ENCODE data around the gene KRTAP4-8.
A peak's percentile ranks its signal among the peaks of the same experiment; 100 is the strongest.
"Not testable (repeated sequence)": the region's sequence is repeated elsewhere in the genome, so short reads cannot be mapped to it uniquely, and the experiment has no call there.

The KRTAP4-8 gene

GRCh38 chr17:41065016-41065689, 32.8 kb downstream of the KRTAP4-8 start:
- not testable (repeated sequence) for DNase-seq (ENCODE audit: low spot score)

- no peak for DNase-seq (ENCODE audit: low spot score)
Measured at GRCh38 chr17:41064301-41064700, 33.6 kb downstream of the KRTAP4-8 start.

- DNase-seq (ENCODE audit: low spot score), result no peak
Measured at GRCh38 chr17:41063449-41063848, 34.5 kb downstream of the KRTAP4-8 start.

- DNase-seq (ENCODE audit: low spot score), result no peak
Measured at GRCh38 chr17:41061964-41062363, 36.0 kb downstream of the KRTAP4-8 start.

GRCh38 chr17:41060052-41060604, 37.8 kb downstream of the KRTAP4-8 start, which contains the start of gene KRTAP2-3:
Gene KRTAP2-3 (minus strand): TSS chr17:41060114. CDS start chr17:41060050, 64 bp downstream.
- DNase-seq (ENCODE audit: low spot score), result peak; percentile 25

- DNase-seq (ENCODE audit: low spot score), result not testable (repeated sequence)
Measured at GRCh38 chr17:41059276-41060051, 38.5 kb downstream of the KRTAP4-8 start.

GRCh38 chr17:41058741-41059140, 39.2 kb downstream of the KRTAP4-8 start:
- DNase-seq (ENCODE audit: low spot score), result no peak

- no peak for DNase-seq (ENCODE audit: low spot score)
Measured at GRCh38 chr17:41057547-41057946, 40.4 kb downstream of the KRTAP4-8 start.

- not testable (repeated sequence) for DNase-seq (ENCODE audit: low spot score)
Measured at GRCh38 chr17:41055130-41055529, 42.8 kb downstream of the KRTAP4-8 start, which contains the start of gene KRTAP2-2. Gene KRTAP2-2 (minus strand): TSS chr17:41055230. CDS start chr17:41055211, 19 bp downstream.

GRCh38 chr17:41054556-41054955, 43.4 kb downstream of the KRTAP4-8 start:
- not testable (repeated sequence) for DNase-seq (ENCODE audit: low spot score)

GRCh38 chr17:41054025-41054424, 43.9 kb downstream of the KRTAP4-8 start:
- DNase-seq (ENCODE audit: low spot score), result no peak

- DNase-seq (ENCODE audit: low spot score), result no peak
Measured at GRCh38 chr17:41052566-41052965, 45.4 kb downstream of the KRTAP4-8 start.

GRCh38 chr17:41049110-41049509, 48.8 kb downstream of the KRTAP4-8 start:
- no peak for DNase-seq (ENCODE audit: low spot score)

- DNase-seq (ENCODE audit: low spot score), result peak; percentile 21
Measured at GRCh38 chr17:41048441-41048840, 49.5 kb downstream of the KRTAP4-8 start.
